ENCODE data around the gene VWA3B. TPM values are rescaled to one million over a fixed set of nuclear protein-coding genes. Genes with fewer than 3 reads are reported as not detected.

The VWA3B gene
- total RNA-seq, 1 experiment from 2014 or later: not detected

GRCh38 chr2:98236935-98237334, 150.0 kb downstream of the VWA3B start:
- Histone ChIP-seq H2BK15ac (ENCODE audit: low read depth, low read length) (no peak overlapping the region), H3K14ac (ENCODE audit: insufficient read depth, low read length) (no peak overlapping the region), H2BK5ac (ENCODE audit: insufficient read length, low read length) (no peak overlapping the region), H4K8ac (replicated peaks; ENCODE audit: insufficient read length, low read depth, low read length) (no peak overlapping the region), H2BK120ac (ENCODE audit: low read depth, low read length, poor library complexity, severe bottlenecking) (no peak overlapping the region), H3K23me2 (ENCODE audit: insufficient read length, low read depth, low read length, poor library complexity, severe bottlenecking) (no peaks in the 10 kb centered on the region), H3K4ac (ENCODE audit: low read depth, low read length) (no peak overlapping the region), H2AK5ac (ENCODE audit: insufficient read length, low read length) (no peak overlapping the region), H3K79me2 (ENCODE audit: insufficient read depth, low read length) (no peaks in the 10 kb centered on the region), H3K79me1 (ENCODE audit: insufficient read depth, low read depth, low read length, poor library complexity, severe bottlenecking) (no peaks in the 10 kb centered on the region), H4K20me1 (ENCODE audit: control insufficient read depth, insufficient read depth, insufficient read length) (no peaks in the 10 kb centered on the region), H3K4me1 (ENCODE audit: insufficient read depth, low read length) (no peaks in the 10 kb centered on the region), H3T11ph (ENCODE audit: low read length) (no peak overlapping the region), H4K5ac (ENCODE audit: insufficient read length, low read depth, low read length) (no peak overlapping the region), H3K4me2 (ENCODE audit: insufficient read depth, insufficient read length, low read length) (no peak overlapping the region), H3K56ac (ENCODE audit: insufficient read length, low read depth, low read length) (no peak overlapping the region), H3K27ac (ENCODE audit: insufficient read length, low read depth, low read length) (no peak overlapping the region), H2AFZ (ENCODE audit: low read length) (no peak overlapping the region), H3K9ac (ENCODE audit: extremely low read depth, insufficient read length, low read length) (no peak overlapping the region), H3K27me3 (ENCODE audit: insufficient read depth, low read length) (no peaks in the 10 kb centered on the region), H2BK20ac (ENCODE audit: low read depth, low read length, poor library complexity, severe bottlenecking) (no peak overlapping the region), H3K9me3 (ENCODE audit: control insufficient read depth, low read depth, low read length) (no peaks in the 10 kb centered on the region), H3K18ac (ENCODE audit: insufficient read length, low read depth, low read length) (no peak overlapping the region), H3K23ac (ENCODE audit: insufficient read length, low read depth, low read length) (no peak overlapping the region), H2BK12ac (ENCODE audit: insufficient read length, low read depth, low read length) (no peak overlapping the region), H4K91ac (ENCODE audit: insufficient read length, low read depth, low read length) (no peak overlapping the region)
- no peak for TF ChIP-seq CTCF (conservative IDR thresholded peaks at IDR 0.05)
- Mint-ChIP-seq H3K27ac (no peak overlapping the region), H3K27me3 (ENCODE audit: low read depth) (no peaks in the 10 kb centered on the region; the same call in 1 of the 2 replicates), H3K4me3 (no peak overlapping the region), H3K36me3 (ENCODE audit: insufficient read depth in 1 of 3, low read depth in 3 of 3) (no peaks in the 10 kb centered on the region), H3K4me1 (peaks cover 4% of the 10 kb centered on the region in 2 experiments; a peak in 3 of 4 replicates), H3K9me3 (no peaks in the 10 kb centered on the region)
- WGBS (ENCODE audit: extremely low coverage, insufficient read length, low lambda C conversion rate): no CpG with 5 or more reads among the region's 11 CpGs
- no peak for DNase-seq
